Stimulated activated CD8-positive, alpha-beta memory T cell treated with anti-CD3 and anti-CD28 coated beads, Interleukin-7, amount 100 ng/mL, for 4 hours (primary cell): ENCODE data around the gene USP34.
"Not testable (repeated sequence)": the region's sequence is repeated elsewhere in the genome, so short reads cannot be mapped to it uniquely, and the experiment has no call there.

Experiments used
- DNase-seq, 2 donors: peaks; one replicate each; pipeline ENCODE4 v3.0.0-alpha.2; 2020; ENCODE audit warnings: low read depth in 2 of 2

USP34 gene

DNA sequence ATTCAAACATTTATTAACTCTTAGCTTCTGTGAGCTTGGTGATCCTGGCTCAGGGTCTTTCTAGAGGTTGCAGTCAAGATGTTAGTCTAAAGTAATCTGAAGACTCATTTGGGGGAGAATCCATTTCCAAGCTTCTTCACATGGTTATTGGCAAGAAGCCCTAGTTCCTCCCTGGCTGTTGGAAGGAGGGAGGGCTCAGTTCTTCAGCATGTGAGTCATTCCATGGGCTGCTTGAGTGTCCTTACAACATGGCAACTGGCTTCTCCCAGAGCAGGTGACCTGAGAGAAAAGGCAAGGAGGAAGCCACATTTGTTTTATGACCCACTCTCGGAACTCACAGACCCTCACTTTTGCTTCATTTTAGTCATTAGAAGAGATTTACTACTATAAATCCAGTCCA lies 319.5 kb downstream of the USP34 start:
- no peak for DNase-seq

DNA sequence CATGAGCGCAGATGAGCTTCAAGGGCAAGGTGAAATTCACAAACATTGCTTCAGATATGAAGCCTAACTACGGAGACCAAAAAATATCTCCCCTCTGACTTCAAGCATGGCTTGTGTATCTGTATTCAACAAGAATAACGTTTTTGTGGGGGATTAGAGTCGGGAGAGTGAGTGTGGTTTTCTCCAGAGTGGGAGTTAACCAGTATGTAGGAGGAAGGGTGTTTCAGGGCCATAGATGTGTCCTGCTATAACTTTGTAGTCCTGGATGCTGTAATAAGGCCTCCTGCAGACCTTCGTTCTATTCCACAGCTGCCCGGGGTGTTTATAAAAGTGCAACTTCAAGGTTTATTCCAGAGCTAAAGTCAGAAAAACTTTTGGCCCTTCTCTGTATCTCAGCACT lies 321.8 kb downstream of the USP34 start:
- no peak for DNase-seq

DNA sequence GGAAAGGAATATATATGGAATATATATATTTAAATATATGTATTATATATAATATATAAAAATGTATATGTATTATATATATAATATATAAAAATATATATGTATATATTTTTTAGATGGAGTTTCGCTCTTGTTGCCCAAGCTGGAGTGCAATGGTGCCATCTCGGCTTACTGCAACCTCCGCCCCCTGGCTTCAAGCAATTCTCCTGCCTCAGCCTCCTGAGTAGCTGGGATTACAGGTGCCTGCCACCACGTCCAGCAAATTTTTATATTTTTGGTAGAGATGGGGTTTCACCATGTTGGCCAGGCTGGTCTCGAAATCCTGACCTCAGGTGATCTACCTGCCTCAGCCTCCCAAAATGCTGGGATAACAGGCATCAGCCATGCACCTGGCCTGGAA lies 322.8 kb downstream of the USP34 start:
- not testable (repeated sequence) for DNase-seq

DNA sequence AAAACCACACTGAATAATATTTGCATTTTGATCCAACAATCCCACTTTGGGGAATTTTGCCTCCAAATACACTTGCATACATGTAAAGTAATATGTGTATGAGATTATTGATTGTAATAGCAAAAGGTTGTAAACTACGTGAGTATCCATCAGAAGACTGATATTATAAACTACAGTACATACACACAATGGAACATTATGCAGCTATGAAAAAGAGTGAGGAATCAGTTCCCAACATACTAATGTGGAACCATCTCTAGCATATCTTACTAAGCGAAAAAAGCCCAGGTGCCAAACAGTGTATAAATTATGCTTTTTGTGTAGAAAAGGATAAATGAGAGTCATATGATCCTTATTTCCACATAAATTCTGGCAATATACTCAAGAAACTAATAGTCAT lies 324.9 kb downstream of the USP34 start:
- DNase-seq, result no peak

DNA sequence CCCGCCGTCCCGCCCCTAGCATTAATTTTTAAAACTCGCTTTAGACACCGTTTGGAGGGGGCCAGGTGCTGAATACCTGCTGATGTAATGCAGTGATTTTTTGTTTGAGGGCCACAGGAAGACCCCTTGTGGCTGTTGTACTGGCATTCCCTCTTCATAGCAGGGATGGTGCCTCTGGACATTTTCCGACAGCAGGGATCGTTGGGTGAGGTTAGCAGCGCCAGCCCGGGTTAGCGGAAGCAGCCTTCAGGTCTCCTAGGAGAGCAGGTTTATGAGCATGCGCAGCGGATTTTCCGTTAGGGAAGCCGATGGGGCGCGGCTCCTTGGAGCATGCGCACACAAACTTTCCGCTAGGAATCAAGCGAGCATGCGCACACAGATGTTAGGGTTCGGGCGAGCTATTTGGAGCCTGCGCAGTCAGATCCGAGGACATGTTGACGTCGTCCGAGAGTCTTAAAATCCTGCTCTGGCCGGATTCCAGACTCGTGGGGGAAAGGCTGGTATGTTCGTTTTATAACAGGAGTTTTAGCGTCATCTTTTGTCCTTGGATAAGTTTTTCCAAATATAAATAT lies 326.1 kb downstream of the USP34 start:
- DNase-seq, result peak; percentile 84 to 90

DNA sequence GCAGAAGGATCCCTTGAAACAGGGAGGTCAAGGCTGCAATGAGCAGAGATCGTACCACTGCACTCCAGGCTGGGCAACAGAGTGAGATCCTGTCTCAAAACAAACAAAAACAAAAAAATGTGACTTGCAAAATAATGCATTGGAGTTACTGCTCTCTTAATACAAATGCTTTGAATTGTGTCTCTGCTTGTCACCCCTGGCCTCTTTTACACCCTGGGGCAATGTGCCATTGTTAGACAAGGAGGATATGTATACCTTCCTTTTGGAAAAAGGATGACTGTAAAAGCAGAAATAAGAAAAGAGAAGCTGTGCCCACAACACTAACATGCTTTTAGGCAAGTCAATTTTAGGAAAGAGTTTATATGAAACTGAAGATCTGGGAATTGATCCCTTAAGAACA lies 329.7 kb downstream of the USP34 start:
- no peak for DNase-seq

DNA sequence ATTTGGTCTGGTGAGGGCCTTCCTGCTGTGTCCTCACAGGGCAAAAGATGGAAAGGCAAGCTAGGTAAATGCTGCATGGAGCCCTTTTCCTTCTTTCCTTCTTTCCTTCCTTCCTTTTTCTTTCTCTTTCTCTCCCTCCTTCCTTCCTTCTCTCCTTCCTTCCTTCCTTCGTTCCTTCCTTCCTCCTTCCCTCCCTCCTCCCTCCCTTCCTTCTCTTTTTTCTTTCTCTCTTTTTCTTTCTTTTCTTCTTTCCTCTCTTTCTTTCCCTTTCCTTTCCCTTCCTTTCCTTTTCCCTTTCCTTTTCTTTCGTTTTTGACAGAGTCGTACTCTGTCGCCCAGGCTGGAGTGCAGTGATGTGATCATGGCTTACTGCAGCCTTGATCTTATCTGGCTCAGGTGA lies 332.0 kb downstream of the USP34 start:
- DNase-seq, result no peak
